Right renal pelvis (tissue), 4 donors: ENCODE data around the gene MSLN. TPM values are rescaled to one million over a fixed set of nuclear protein-coding genes. Genes with fewer than 3 reads are reported as not detected.

Experiments
- DNase-seq, 4 donors: peaks; one replicate each; pipeline ENCODE4 v3.0.0-alpha.2; 2013; ENCODE audit warnings: low read depth in 4 of 4, low spot score in 3 of 4, missing footprints in 1 of 4
- polyA plus RNA-seq, 4 donors: library from polyadenylated mRNA; unstranded; fragments of 120-200 nt; gene quantifications; one replicate each; pipeline ENCODE4 v1.2.1, GENCODE V29; 2013; ENCODE audit not compliant: insufficient read length in 4 of 4

MSLN gene
- polyA plus RNA-seq, 4 donors, result 11.4 to 33.7 (median 22.2) TPM

GRCh38 chr16:800834-801511 is 40.4 kb downstream of the MSLN start:
- no peak for DNase-seq

GRCh38 chr16:801584-802363 is 41.2 kb downstream of the MSLN start:
- DNase-seq, result no peak

GRCh38 chr16:802461-802860 is 41.9 kb downstream of the MSLN start:
- no peak for DNase-seq

- DNase-seq, result no peak
Observed at GRCh38 chr16:802914-803753, 42.6 kb downstream of the MSLN start.

GRCh38 chr16:803754-804080 is 43.2 kb downstream of the MSLN start:
- no peak for DNase-seq

- no peak for DNase-seq
Observed at GRCh38 chr16:804193-805048, 43.9 kb downstream of the MSLN start.

GRCh38 chr16:805474-805873 is 44.9 kb downstream of the MSLN start:
- DNase-seq, result no peak

- peak; percentile 68 to 87 (median 80) for DNase-seq
Observed at GRCh38 chr16:807347-808084, 47.0 kb downstream of the MSLN start.

- no peak for DNase-seq
Observed at GRCh38 chr16:808085-808386, 47.5 kb downstream of the MSLN start.

GRCh38 chr16:813204-813915 is 52.8 kb downstream of the MSLN start:
- no peak for DNase-seq

- no peak for DNase-seq
Observed at GRCh38 chr16:813916-814412, 53.4 kb downstream of the MSLN start.

- no peak for DNase-seq
Observed at GRCh38 chr16:814974-815373, 54.4 kb downstream of the MSLN start.

- no peak for DNase-seq
Observed at GRCh38 chr16:815861-816260, 55.3 kb downstream of the MSLN start.

GRCh38 chr16:817001-817906 is 56.7 kb downstream of the MSLN start:
- no peak for DNase-seq

GRCh38 chr16:818132-818531 is 57.6 kb downstream of the MSLN start:
- DNase-seq, result no peak
